Stimulated activated naive B cell treated with anti-CD40 and anti-IgM and Interleukin-4, amounts not matched to agents 10 μg/mL and 1 μg/mL and 100 μg/mL, for 72 hours (primary cell): ENCODE measurements around the gene RUNX2.
A peak's percentile ranks its signal among the peaks of the same experiment; 100 is the strongest.
"Not testable (repeated sequence)": the region's sequence is repeated elsewhere in the genome, so short reads cannot be mapped to it uniquely, and the experiment has no call there.

ENCODE experiments used
- ATAC-seq, 2 donors: fragments of 150-1000 bp; cut with Tn5 transposase; replicated peaks; 2 replicates each; pipeline ENCODE4 v1.10.0; 2021; ENCODE audit warnings: moderate library complexity in 1 of 2
- DNase-seq: peaks from one replicate; pipeline ENCODE4 v3.0.0; 2021
- H3K27ac Mint-ChIP-seq: one replicate; pipeline ENCODE4 v1.8.0; 2022; ENCODE audit warnings: mild to moderate bottlenecking, mixed read lengths
- H3K27me3 Mint-ChIP-seq, 2 donors: one replicate each; pipeline ENCODE4 v1.8.0; 2022; ENCODE audit warnings: mixed read lengths in 2 of 2
- H3K36me3 Mint-ChIP-seq, 2 donors: one replicate each; pipeline ENCODE4 v1.8.0; 2022; ENCODE audit warnings: mixed read lengths in 2 of 2, mild to moderate bottlenecking in 1 of 2
- H3K4me1 Mint-ChIP-seq, 2 donors: one replicate each; pipeline ENCODE4 v1.8.0; 2022; ENCODE audit warnings: mixed read lengths in 2 of 2, mild to moderate bottlenecking in 1 of 2
- H3K4me3 Mint-ChIP-seq, 2 donors: one replicate each; pipeline ENCODE4 v1.8.0; 2022; ENCODE audit warnings: mild to moderate bottlenecking in 2 of 2, mixed read lengths in 2 of 2, moderate library complexity in 1 of 2
- H3K9me3 Mint-ChIP-seq, 2 donors: one replicate each; pipeline ENCODE4 v1.8.0; 2022; ENCODE audit warnings: mixed read lengths in 2 of 2, mild to moderate bottlenecking in 1 of 2

RUNX2 gene

DNA sequence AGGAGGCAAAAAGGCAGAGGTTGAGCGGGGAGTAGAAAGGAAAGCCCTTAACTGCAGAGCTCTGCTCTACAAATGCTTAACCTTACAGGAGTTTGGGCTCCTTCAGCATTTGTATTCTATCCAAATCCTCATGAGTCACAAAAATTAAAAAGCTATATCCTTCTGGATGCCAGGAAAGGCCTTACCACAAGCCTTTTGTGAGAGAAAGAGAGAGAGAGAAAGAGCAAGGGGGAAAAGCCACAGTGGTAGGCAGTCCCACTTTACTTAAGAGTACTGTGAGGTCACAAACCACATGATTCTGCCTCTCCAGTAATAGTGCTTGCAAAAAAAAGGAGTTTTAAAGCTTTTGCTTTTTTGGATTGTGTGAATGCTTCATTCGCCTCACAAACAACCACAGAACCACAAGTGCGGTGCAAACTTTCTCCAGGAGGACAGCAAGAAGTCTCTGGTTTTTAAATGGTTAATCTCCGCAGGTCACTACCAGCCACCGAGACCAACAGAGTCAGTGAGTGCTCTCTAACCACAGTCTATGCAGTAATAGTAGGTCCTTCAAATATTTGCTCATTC lies at the start of gene RUNX2:
Gene RUNX2 (plus strand): TSS at position 375 of the 567 bp plus-strand sequence. CDS start 397 bp downstream, outside the sequence.
- no peak within 1 kb of the TSS for H3K27ac Mint-ChIP-seq
- ATAC-seq = no peak
- no peaks in the 10 kb centered on the region for H3K9me3 Mint-ChIP-seq
- H3K4me3 Mint-ChIP-seq = no peak within 1 kb of the TSS
- H3K27me3 Mint-ChIP-seq = no peaks in the 10 kb centered on the region
- no peaks in the 10 kb centered on the region for H3K36me3 Mint-ChIP-seq
- H3K4me1 Mint-ChIP-seq = peaks cover 0 to 21% of the 10 kb centered on the region in 2 donors
- no peak for DNase-seq

DNA sequence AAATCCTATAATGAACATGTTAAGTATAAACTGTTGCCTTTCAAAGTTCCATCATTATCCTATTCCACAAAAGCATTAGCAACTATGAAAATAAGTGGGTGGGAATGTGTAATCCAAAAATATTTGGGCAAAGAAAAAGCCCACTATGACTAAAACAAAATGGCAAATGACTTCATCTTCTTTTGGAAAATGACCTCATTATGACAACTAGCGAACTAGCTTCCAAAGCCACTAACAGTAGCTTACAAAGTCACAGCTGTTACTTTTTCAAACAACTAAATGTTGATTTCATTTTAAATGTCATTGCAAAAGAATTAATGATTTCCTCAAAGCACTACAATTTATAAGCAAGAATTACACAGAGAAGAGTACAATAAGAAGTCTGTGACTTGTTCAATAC lies 49.8 kb upstream of the RUNX2 start:
- peaks cover 23 to 25% of the 10 kb centered on the region in 2 donors for H3K36me3 Mint-ChIP-seq
- H3K4me3 Mint-ChIP-seq = no peak overlapping the region
- H3K27me3 Mint-ChIP-seq = no peaks in the 10 kb centered on the region
- no peak for ATAC-seq
- no peaks in the 10 kb centered on the region for H3K4me1 Mint-ChIP-seq
- no peak for DNase-seq
- H3K27ac Mint-ChIP-seq = no peak overlapping the region
- peaks cover 8 to 14% of the 10 kb centered on the region in 2 donors for H3K9me3 Mint-ChIP-seq

DNA sequence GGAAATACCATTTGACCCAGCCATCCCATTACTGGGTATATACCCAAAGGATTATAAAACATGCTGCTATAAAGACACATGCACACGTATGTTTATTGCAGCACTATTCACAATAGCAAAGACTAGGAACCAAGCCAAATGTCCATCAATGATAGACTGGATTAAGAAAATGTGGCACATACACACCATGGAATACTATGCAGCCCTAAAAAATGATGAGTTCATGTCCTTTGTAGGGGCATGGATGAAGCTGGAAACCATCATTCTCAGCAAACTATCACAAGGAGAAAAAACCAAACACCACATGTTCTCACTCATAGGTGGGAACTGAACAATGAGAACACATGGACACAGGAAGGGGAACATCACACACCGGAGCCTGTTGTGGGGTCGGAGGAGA lies 41.4 kb upstream of the RUNX2 start:
- H3K27me3 Mint-ChIP-seq = not testable (repeated sequence)

DNA sequence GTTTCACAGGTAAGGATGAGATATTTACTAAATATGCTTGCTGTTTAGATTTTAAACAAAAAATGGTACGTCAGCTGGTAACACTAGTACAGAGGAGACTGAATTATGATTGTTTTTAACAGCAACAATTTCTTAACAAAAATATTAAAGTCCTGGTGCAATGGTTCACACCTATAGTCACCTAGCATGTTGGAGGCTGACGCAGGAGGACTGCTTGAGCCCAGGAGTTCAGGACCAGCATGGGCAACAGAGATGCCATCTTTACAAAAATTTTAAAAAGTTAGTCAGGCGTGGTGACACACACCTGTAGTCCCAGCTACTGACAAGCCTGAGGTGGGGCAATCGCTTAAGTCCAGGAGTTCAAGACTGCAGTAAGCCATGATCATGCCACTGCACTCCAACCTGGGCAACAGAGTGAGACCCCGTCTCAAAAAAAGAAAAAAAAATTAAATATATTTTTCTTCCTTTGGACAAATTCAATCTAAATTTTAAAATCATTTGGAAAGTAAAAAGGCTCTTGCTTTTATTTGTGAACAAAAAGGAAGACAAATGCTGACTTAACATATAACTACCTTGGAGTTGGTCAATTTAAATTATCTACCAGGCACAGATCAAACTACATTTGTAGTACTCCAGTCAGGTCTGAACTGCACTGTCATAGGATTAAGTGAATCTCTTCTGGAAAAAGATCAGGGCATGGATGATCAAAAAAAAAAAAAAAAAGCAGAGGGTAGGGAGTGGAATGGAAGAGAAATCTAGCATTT lies 38.2 kb upstream of the RUNX2 start:
- H3K27me3 Mint-ChIP-seq = no peaks in the 10 kb centered on the region
- H3K27ac Mint-ChIP-seq = no peak overlapping the region
- no peak for ATAC-seq
- peaks cover 5 to 23% of the 10 kb centered on the region in 2 donors for H3K4me1 Mint-ChIP-seq
- H3K4me3 Mint-ChIP-seq = no peak overlapping the region
- DNase-seq = no peak
- H3K36me3 Mint-ChIP-seq = peaks cover 10 to 18% of the 10 kb centered on the region in 2 donors
- peaks cover 6 to 8% of the 10 kb centered on the region in 2 donors for H3K9me3 Mint-ChIP-seq

More for the DNA sequence above, 41.4 kb upstream of the RUNX2 start:
- Mint-ChIP-seq H3K9me3 (peaks cover 7 to 21% of the 10 kb centered on the region in 2 donors), H3K36me3 (peaks cover 27 to 29% of the 10 kb centered on the region in 2 donors)
- not testable (repeated sequence) for ATAC-seq, DNase-seq, H3K4me3 Mint-ChIP-seq, H3K27ac Mint-ChIP-seq, H3K4me1 Mint-ChIP-seq

DNA sequence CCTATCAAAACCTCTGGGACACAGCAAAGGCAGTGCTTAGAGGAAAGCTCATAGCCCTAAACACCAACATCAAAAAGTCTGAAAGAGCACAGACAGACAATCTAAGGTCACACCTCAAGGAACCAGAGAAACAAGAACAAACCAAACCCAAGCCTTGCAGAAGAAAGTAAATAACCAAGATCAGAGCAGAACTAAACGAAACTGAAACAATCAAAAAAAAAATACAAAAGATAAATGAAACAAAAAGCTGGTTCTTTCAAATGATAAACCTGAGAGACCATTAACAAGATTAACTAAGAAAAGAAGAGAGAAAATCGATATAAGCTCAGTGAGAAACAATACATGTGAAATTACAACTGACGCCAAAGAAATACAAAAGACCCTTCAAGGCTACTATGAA lies 34.8 kb upstream of the RUNX2 start:
- Mint-ChIP-seq H3K36me3 (peaks cover 8 to 11% of the 10 kb centered on the region in 2 donors), H3K27ac (no peak overlapping the region), H3K27me3 (no peaks in the 10 kb centered on the region), H3K4me3 (no peak overlapping the region), H3K9me3 (peaks cover 6% of the 10 kb centered on the region in 2 donors), H3K4me1 (peaks cover 5 to 23% of the 10 kb centered on the region in 2 donors)
- ATAC-seq (no peak), DNase-seq (no peak)

DNA sequence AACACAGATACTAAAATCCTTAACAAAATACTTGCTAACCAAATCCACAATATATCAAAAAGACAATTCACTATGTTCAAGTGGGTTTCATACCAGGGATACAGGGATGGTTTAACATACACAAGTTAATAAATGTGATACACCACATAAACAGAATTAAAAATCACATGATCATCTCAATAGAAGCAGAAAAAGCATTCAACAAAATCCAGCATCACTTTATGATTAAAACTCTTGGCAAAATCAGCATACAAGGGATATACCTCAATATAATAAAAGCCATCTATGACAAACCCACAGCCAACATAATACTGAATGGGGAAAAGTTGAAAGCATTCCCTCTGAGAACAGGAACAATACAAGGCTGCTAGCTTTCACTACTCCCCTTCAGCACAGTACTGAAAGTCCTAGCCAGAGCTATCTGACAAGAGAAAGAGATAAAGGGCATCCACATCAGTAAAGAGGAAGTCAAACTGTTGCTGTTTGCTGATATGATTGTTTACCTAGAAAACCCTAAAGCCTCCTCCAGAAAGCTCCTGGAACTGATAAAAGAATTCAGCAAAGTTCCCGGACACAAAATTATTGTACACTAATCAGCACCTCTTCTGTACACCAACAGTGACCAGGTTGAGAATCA lies 33.9 kb upstream of the RUNX2 start:
- Mint-ChIP-seq H3K36me3 (peaks cover 8 to 11% of the 10 kb centered on the region in 2 donors), H3K4me1 (peaks cover 5 to 23% of the 10 kb centered on the region in 2 donors)
- not testable (repeated sequence) for H3K27me3 Mint-ChIP-seq, H3K4me3 Mint-ChIP-seq, H3K9me3 Mint-ChIP-seq, H3K27ac Mint-ChIP-seq, DNase-seq
- ATAC-seq = peak in 1 of 2 donors; percentile 66

DNA sequence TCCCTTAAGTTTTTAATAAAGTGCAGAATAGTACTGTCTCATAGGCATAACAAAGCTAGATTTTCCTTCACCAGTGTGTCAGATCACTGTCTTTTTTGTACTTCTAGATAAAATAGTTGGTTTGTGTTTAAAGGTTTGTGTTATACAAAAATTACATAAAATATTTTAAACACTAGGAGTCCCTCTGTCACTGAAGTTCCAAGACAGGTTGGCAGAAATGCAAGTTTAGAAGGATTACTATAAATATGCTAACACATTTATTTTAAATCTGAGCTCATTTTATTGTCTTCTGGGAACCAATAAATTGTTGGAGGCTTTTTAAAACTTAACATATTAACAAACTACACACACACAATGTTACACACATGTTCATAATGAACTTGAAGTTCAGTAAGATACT lies 30.8 kb upstream of the RUNX2 start:
- peaks cover 7 to 31% of the 10 kb centered on the region in 2 donors for H3K4me1 Mint-ChIP-seq
- peaks cover 0 to 2% of the 10 kb centered on the region in 2 donors for H3K36me3 Mint-ChIP-seq
- no peak overlapping the region for H3K4me3 Mint-ChIP-seq
- peaks cover 0 to 2% of the 10 kb centered on the region in 2 donors for H3K9me3 Mint-ChIP-seq
- ATAC-seq (no peak), DNase-seq (no peak)
- no peak overlapping the region for H3K27ac Mint-ChIP-seq
- H3K27me3 Mint-ChIP-seq = no peaks in the 10 kb centered on the region

DNA sequence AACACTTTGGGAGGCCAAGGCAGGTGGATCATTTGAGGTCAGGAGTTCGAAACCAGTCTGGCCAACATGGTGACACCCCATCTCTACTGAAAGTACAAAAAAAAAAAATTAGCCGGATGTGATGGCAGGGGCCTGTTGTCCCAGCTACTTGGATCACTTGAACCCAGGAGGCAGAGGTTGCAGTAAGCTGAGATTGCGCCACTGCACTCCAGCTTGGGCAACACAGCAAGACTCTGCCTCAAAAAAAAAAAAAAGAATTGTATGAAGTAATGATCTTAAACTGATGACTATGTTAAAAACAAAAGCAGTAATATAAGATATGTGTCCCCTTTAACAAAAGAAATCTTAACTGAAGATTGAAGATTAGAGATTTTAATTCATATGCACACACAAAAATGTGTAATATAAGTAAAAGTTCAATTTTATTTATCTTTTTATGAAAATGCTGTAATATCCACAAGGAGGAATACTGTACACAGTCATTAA lies 29.0 kb upstream of the RUNX2 start:
- ATAC-seq (no peak), DNase-seq (no peak)
- no peak overlapping the region for H3K27ac Mint-ChIP-seq
- no peaks in the 10 kb centered on the region for H3K27me3 Mint-ChIP-seq
- peaks cover 5% of the 10 kb centered on the region in 2 donors for H3K9me3 Mint-ChIP-seq
- no peak overlapping the region for H3K4me3 Mint-ChIP-seq
- peaks cover 7 to 8% of the 10 kb centered on the region in 2 donors for H3K36me3 Mint-ChIP-seq
- H3K4me1 Mint-ChIP-seq = peaks cover 3 to 13% of the 10 kb centered on the region in 2 donors

DNA sequence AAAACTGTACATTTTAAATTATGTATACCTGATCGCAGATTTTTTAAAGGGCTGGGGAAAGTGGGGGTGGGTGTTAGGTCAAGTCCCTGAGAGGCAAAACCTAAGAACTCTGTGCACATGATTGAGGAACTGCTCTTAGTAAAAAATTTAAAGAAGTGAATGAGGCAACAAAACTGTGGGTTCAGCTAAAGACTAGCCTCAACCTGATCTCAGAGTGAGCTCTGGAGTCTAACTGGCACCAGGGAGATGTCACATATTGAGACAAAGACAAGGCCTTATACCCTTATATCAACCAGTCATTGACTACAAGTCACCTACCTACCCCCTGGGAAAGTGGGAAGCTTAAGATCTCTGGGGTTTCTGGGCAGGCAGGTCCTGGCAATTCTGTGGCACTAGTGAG lies 27.4 kb upstream of the RUNX2 start:
- ATAC-seq (no peak), DNase-seq (no peak)
- Mint-ChIP-seq H3K4me3 (no peak overlapping the region), H3K27me3 (no peaks in the 10 kb centered on the region), H3K27ac (no peak overlapping the region), H3K36me3 (peaks cover 8 to 10% of the 10 kb centered on the region in 2 donors), H3K4me1 (peaks cover 3 to 11% of the 10 kb centered on the region in 2 donors), H3K9me3 (peaks cover 3 to 5% of the 10 kb centered on the region in 2 donors)

DNA sequence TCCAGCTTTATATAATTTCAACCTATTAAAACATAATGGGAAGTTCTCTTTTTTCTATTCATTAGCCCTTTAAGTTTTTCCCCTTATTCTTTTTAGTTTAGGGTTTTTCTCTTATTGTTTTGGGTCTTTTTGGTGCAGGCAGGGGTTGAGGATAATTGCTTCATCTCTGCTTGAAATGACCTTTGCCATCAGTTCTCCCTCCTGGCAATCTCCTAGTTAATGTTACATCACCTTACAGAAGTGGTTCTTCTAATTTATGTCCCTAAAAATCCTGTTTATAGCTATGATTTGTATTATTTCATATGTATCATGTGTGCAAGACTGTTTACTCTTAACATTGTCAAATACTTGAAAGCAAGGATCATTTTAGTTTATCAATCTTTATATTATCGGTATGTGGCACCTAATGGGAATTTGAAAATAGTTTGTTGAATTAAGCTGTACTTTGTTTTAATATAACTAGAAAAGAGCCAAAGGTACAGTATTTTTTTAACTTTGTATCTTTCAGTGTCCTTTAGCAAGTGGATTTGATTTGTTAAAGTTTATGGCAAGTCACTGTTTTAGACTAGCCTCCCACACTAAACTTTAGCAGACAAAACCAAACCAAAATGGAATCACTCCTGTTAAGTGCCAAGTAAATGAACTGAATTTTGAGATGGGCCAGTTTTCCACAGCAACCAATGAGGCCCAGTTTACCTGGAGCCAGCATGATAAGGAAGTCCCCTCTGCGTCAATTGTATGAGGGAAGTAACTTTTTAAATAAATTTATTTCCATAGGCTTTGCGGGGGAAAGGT lies 26.6 kb upstream of the RUNX2 start:
- H3K36me3 Mint-ChIP-seq = peaks cover 16 to 17% of the 10 kb centered on the region in 2 donors
- no peak overlapping the region for H3K27ac Mint-ChIP-seq
- H3K4me3 Mint-ChIP-seq = no peak overlapping the region
- peaks cover 3 to 16% of the 10 kb centered on the region in 2 donors for H3K4me1 Mint-ChIP-seq
- ATAC-seq (no peak), DNase-seq (no peak)
- no peaks in the 10 kb centered on the region for H3K27me3 Mint-ChIP-seq
- H3K9me3 Mint-ChIP-seq = peaks cover 5 to 6% of the 10 kb centered on the region in 2 donors

DNA sequence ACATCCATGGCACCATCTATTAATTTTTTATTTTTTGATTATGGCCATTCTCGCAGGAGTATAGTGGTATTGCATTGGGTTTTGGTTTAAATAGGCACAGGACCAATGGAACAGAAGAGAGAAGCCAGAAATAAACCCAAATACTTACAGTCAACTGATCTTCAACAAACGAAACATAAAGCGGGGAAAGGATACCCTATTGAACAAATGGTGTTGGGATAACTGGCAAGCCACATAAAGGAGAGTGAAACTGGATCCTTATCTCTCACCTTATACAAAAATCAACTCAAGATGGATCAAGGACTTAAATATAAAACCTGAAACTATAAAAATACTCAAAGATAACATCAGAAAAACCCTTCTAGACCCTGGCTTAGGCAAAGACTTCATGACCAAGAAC lies 25.3 kb upstream of the RUNX2 start:
- Mint-ChIP-seq H3K27ac (no peak overlapping the region), H3K36me3 (peaks cover 25 to 26% of the 10 kb centered on the region in 2 donors), H3K9me3 (peaks cover 5 to 8% of the 10 kb centered on the region in 2 donors), H3K4me1 (peaks cover 5 to 21% of the 10 kb centered on the region in 2 donors), H3K27me3 (no peaks in the 10 kb centered on the region), H3K4me3 (no peak overlapping the region)
- ATAC-seq (no peak), DNase-seq (no peak)

DNA sequence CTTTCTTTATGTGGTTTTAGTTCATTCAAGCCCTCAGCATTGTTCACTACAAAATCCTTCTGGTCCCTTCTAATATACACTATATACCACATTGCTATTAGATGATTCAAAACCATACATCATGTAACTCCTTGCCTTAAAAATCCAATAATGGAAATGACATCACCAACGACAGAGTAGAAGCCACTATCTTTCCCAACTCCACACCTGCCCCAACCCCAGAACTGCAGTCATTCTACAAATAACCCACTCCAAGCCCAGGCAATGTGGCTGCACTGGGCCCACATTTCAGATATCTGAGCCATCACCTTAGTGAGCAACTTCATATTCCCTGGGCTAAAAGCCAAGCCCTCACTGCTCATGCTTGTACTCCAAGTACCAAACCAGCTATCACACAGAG lies 22.6 kb upstream of the RUNX2 start:
- no peak for ATAC-seq
- Mint-ChIP-seq H3K36me3 (peaks cover 29 to 38% of the 10 kb centered on the region in 2 donors), H3K27me3 (no peaks in the 10 kb centered on the region), H3K4me1 (peaks cover 18 to 38% of the 10 kb centered on the region in 2 donors), H3K9me3 (peaks cover 5 to 8% of the 10 kb centered on the region in 2 donors), H3K4me3 (no peak overlapping the region), H3K27ac (no peak overlapping the region)
- DNase-seq = no peak

DNA sequence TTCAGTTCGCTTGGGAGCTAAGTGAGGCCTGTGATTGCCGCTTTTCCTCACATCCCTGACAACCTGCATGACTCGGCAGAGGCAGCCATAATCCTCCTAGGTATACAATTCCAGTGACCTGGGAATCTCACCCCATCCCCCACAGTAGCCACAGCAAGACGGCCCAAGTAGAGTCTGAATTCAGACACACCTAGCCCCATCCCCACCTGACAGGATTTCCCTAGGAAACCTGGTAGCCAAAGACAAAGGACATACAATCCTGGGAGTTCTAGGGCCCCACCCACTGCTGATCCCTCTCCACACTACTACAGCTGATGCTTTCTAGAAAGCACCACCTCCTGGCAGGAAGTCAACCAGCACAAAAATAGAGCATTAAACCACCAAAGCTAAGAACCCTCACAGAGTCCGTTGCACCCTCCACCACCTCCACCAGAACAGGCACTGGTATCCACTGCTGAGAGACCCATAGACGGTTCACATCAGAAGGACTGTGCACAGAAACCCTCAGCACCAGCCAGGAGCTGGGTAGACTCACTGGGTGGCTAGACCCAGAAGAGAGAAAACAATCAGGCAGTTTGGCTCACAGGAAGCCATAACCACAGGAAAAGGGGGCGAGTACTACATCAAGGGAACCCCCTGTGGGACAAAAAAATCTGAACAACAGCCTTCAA lies 17.9 kb upstream of the RUNX2 start:
- Mint-ChIP-seq H3K36me3 (peaks cover 27 to 38% of the 10 kb centered on the region in 2 donors), H3K27me3 (no peaks in the 10 kb centered on the region), H3K4me3 (peak overlapping the region; percentile 11 to 17), H3K4me1 (peaks cover 28 to 64% of the 10 kb centered on the region in 2 donors), H3K27ac (peak overlapping the region; percentile 66), H3K9me3 (peaks cover 0 to 6% of the 10 kb centered on the region in 2 donors)
- no peak for ATAC-seq
- DNase-seq = no peak
